Motor neuron (in vitro differentiated cells): ENCODE data around the gene GSX1. TPM values are rescaled to one million over a fixed set of nuclear protein-coding genes. Genes with fewer than 3 reads are reported as not detected.
A peak's percentile ranks its signal among the peaks of the same experiment; 100 is the strongest.

Experiments
- ATAC-seq, 8 experiments: fragments of 200-7000 bp; cut with Tn5 transposase; replicated peaks in 6 of 8; 2 replicates each; pipeline ENCODE4 v1.8.0; 2021; ENCODE audit warnings: mild to moderate bottlenecking in 8 of 8, moderate library complexity in 8 of 8
- H3K27ac ChIP-seq, 2 donors: fragments of 250-450 bp; sonication (Bioruptor Pico); 2 replicates each; pipeline ENCODE4 v1.9.0; 2021; ENCODE audit warnings: antibody characterized with exemption in 2 of 2, mild to moderate bottlenecking in 2 of 2, moderate library complexity in 1 of 2
- H3K4me1 ChIP-seq, 2 donors: fragments of 250-450 bp; sonication (Bioruptor Pico); replicated peaks in 1 of 2; 2 replicates each; pipeline ENCODE4 v1.6.1; 2021; ENCODE audit warnings: antibody characterized with exemption in 2 of 2, mild to moderate bottlenecking in 2 of 2, moderate library complexity in 1 of 2
- H3K4me3 ChIP-seq, 5 donors: fragments of 250-450 bp; sonication (Bioruptor Pico); 2 replicates each; pipeline ENCODE4 v1.9.0; 2021; ENCODE audit warnings: antibody characterized with exemption in 5 of 5, mild to moderate bottlenecking in 5 of 5, moderate library complexity in 4 of 5
- WGBS, 10 experiments: fragments of 450-650 bp; shearing (Covaris generic); methylation state at CpG; one replicate each; pipeline ENCODE4 v1.0.0; 2022; 5-methylcytosine and 5-hydroxymethylcytosine counted together
- in situ Hi-C, 9 experiments: fragments of 400-800 bp; cut with MboI; loops; one replicate each; pipeline ENCODE4 v1.15.0; 2021; ENCODE audit warnings: low sequenced_read_pairs in 9 of 9, low pct_unique_long_range_greater_than_20kb in 2 of 9; ENCODE audit not compliant: unreplicated experiment in 9 of 9
- total RNA-seq, 8 experiments: library from RNA; unstranded; fragments of 300-600 nt; gene quantifications; 2 replicates each; pipeline versions ENCODE4 v1.2.3 to v1.2.4, GENCODE V29; 2022

The GSX1 gene
- total RNA-seq, 8 experiments from 2014 or later: 0.09 to 1.2 (median 0.26) TPM; not detected in 2

- no peak for ATAC-seq
- in situ Hi-C loops: loop anchor here in 5 of 9 experiments (10.0 to 25.0 kb wide), 3 partner anchors 437 to 459 kb away; no protein-coding TSS in a partner anchor
- 0 to 57% (median 19%) methylated on average over 1 to 3 of the region's 3 CpGs; no CpG with 5 or more reads in 1 of the 10 experiments for WGBS, 10 experiments
- H3K4me1 ChIP-seq: peaks cover 0 to 3% of the 10 kb centered on the region in 2 donors
- H3K4me3 ChIP-seq: no peak overlapping the region
- H3K27ac ChIP-seq: no peak overlapping the region
Measured at GRCh38 chr13:27824121-27824520, 31.8 kb downstream of the GSX1 start.

GRCh38 chr13:27825072-27825471 lies 32.8 kb downstream of the GSX1 start:
- Histone ChIP-seq H3K27ac (no peak overlapping the region), H3K4me3 (no peak overlapping the region), H3K4me1 (peaks cover 0 to 3% of the 10 kb centered on the region in 2 donors)
- WGBS, 10 experiments: 0 to 42% (median 19%) methylated on average over 1 to 4 of the region's 5 CpGs; no CpG with 5 or more reads in 5 of the 10 experiments
- in situ Hi-C loops: loop anchor here in 7 of 9 experiments (10.0 to 25.0 kb wide), 5 partner anchors 137 to 863 kb away; partner anchors contain the start of gene CDX2 (in 1 of the 7)
- peak in 3 of 8 experiments; percentile 4 to 17 (median 11) for ATAC-seq

- Histone ChIP-seq H3K4me3 (peak overlapping the region; percentile 16 to 32 (median 27)), H3K4me1 (peaks cover 3 to 6% of the 10 kb centered on the region in 2 donors), H3K27ac (no peak overlapping the region)
- ATAC-seq: peak; percentile 76 to 94 (median 89)
- 0 to 48% (median 6%) methylated on average over 4 to 19 of the region's 30 CpGs; no CpG with 5 or more reads in 1 of the 10 experiments for WGBS, 10 experiments
- in situ Hi-C loops: loop anchor here in 7 of 9 experiments (10.0 to 25.0 kb wide), 5 partner anchors 136 to 864 kb away; partner anchors contain the start of gene CDX2 (in 1 of the 7)
Measured at GRCh38 chr13:27826379-27827353, 34.4 kb downstream of the GSX1 start.

- no peak overlapping the region for H3K4me3 ChIP-seq
- 0 to 93% (median 40%) methylated on average over 1 to 4 of the region's 4 CpGs; no CpG with 5 or more reads in 3 of the 10 experiments for WGBS, 10 experiments
Measured at GRCh38 chr13:27827646-27828045, 35.4 kb downstream of the GSX1 start.

GRCh38 chr13:27830010-27830409 lies 37.7 kb downstream of the GSX1 start:
- peak; percentile 43 to 91 (median 84) for ATAC-seq
- Histone ChIP-seq H3K4me1 (peaks cover 0 to 6% of the 10 kb centered on the region in 2 donors), H3K27ac (no peak overlapping the region), H3K4me3 (peak overlapping the region in 3 of 5 donors; percentile 25 to 27 (median 25))
- in situ Hi-C loops: loop anchor here in 6 of 9 experiments (10.0 to 25.0 kb wide), 4 partner anchors 132 to 868 kb away; partner anchors contain the start of genes CDX2 (in 1 of the 6) and URAD (in 1 of the 6)
- 0 to 60% (median 6%) methylated on average over 1 to 6 of the region's 25 CpGs; no CpG with 5 or more reads in 1 of the 10 experiments for WGBS, 10 experiments

More at GRCh38 chr13:27827646-27828045, 35.4 kb downstream of the GSX1 start:
- Histone ChIP-seq H3K27ac (no peak overlapping the region), H3K4me1 (peaks cover 3 to 6% of the 10 kb centered on the region in 2 donors)
- in situ Hi-C loops: loop anchor here in 7 of 9 experiments (10.0 to 25.0 kb wide), 5 partner anchors 135 to 865 kb away; partner anchors contain the start of gene CDX2 (in 1 of the 7)
- no peak for ATAC-seq

GRCh38 chr13:27833206-27833605 lies 40.9 kb downstream of the GSX1 start:
- ATAC-seq: no peak
- in situ Hi-C loops: loop anchor here in 6 of 9 experiments (10.0 to 25.0 kb wide), 4 partner anchors 129 to 871 kb away; partner anchors contain the start of genes CDX2 (in 1 of the 6) and URAD (in 1 of the 6)
- no peak overlapping the region for H3K27ac ChIP-seq
- H3K4me1 ChIP-seq: peaks cover 0 to 6% of the 10 kb centered on the region in 2 donors
- no peak overlapping the region for H3K4me3 ChIP-seq
- 0 to 100% (median 54%) methylated on average over 1 to 6 of the region's 7 CpGs; no CpG with 5 or more reads in 6 of the 10 experiments for WGBS, 10 experiments

- 0 to 93% (median 78%) methylated on average over 1 to 6 of the region's 6 CpGs; no CpG with 5 or more reads in 3 of the 10 experiments for WGBS, 10 experiments
- in situ Hi-C loops: loop anchor here in 6 of 9 experiments (10.0 to 25.0 kb wide), 4 partner anchors 128 to 872 kb away; partner anchors contain the start of genes CDX2 (in 1 of the 6) and URAD (in 1 of the 6)
- no peak for ATAC-seq
- no peak overlapping the region for H3K4me3 ChIP-seq
- no peak overlapping the region for H3K27ac ChIP-seq
- H3K4me1 ChIP-seq: peaks cover 0 to 6% of the 10 kb centered on the region in 2 donors
Measured at GRCh38 chr13:27834095-27834494, 41.8 kb downstream of the GSX1 start.

GRCh38 chr13:27835799-27836198 lies 43.5 kb downstream of the GSX1 start:
- no peak for ATAC-seq
- H3K27ac ChIP-seq: no peak overlapping the region
- no peaks in the 10 kb centered on the region for H3K4me1 ChIP-seq
- H3K4me3 ChIP-seq: no peak overlapping the region
- 29 to 90% (median 80%) methylated on average over 1 to 3 of the region's 3 CpGs; no CpG with 5 or more reads in 2 of the 10 experiments for WGBS, 10 experiments
- in situ Hi-C loops: loop anchor here in 6 of 9 experiments (10.0 to 25.0 kb wide), 4 partner anchors 127 to 873 kb away; partner anchors contain the start of genes CDX2 (in 1 of the 6) and URAD (in 1 of the 6)

- ATAC-seq: no peak
- in situ Hi-C loops: loop anchor here in 6 of 9 experiments (10.0 to 25.0 kb wide), 4 partner anchors 122 to 878 kb away; partner anchors contain the start of genes CDX2 (in 1 of the 6) and URAD (in 1 of the 6)
- Histone ChIP-seq H3K4me1 (no peaks in the 10 kb centered on the region), H3K4me3 (no peak overlapping the region), H3K27ac (no peak overlapping the region)
- 25 to 85% (median 68%) methylated on average over 3 to 8 of the region's 8 CpGs for WGBS, 10 experiments
Measured at GRCh38 chr13:27839809-27840467, 47.7 kb downstream of the GSX1 start.

GRCh38 chr13:27842571-27842970 lies 50.3 kb downstream of the GSX1 start:
- peak in 2 of 8 experiments; percentile 69 for ATAC-seq
- in situ Hi-C loops: loop anchor here in 5 of 9 experiments (25.0 kb wide), 3 partner anchors 120 to 880 kb away; partner anchors contain the start of gene CDX2 (in 1 of the 5)
- H3K4me1 ChIP-seq: no peaks in the 10 kb centered on the region
- WGBS, 10 experiments: 0 to 92% (median 45%) methylated on average over 1 to 2 of the region's 2 CpGs; no CpG with 5 or more reads in 2 of the 10 experiments
- no peak overlapping the region for H3K4me3 ChIP-seq
- H3K27ac ChIP-seq: no peak overlapping the region
